Osteoblast (primary cell): Measurements from ENCODE around the gene PARP16. TPM values are rescaled to one million over a fixed set of nuclear protein-coding genes. Genes with fewer than 3 reads are reported as not detected.

Experiments used
- DNase-seq: peaks from one replicate; pipeline ENCODE4 v3.0.0; 2011; ENCODE audit warnings: low spot score, mixed read lengths; ENCODE audit not compliant: insufficient read length; ENCODE audit errors: missing footprints
- H2AFZ ChIP-seq: 2 replicates; pipeline ENCODE4 v1.6.0; 2011; ENCODE audit warnings: mild to moderate bottlenecking, low read length
- H3K27ac ChIP-seq: 2 replicates; pipeline ENCODE4 v1.5.1; 2011; ENCODE audit warnings: mild to moderate bottlenecking, low read depth, low read length, moderate library complexity
- H3K27me3 ChIP-seq: 2 replicates; pipeline ENCODE4 v1.6.0; 2012; ENCODE audit warnings: mild to moderate bottlenecking, control low read depth, inconsistent platforms, low read length, moderate library complexity; ENCODE audit not compliant: insufficient read depth
- H3K36me3 ChIP-seq: 2 replicates; pipeline ENCODE4 v1.5.1; 2011; ENCODE audit warnings: mild to moderate bottlenecking, low read length, control low read depth, moderate library complexity; ENCODE audit not compliant: insufficient read depth
- H3K4me1 ChIP-seq: 2 replicates; pipeline ENCODE4 v1.5.1; 2011; ENCODE audit warnings: mild to moderate bottlenecking, low read length, control low read depth, moderate library complexity; ENCODE audit not compliant: insufficient read depth
- H3K4me2 ChIP-seq: 2 replicates; pipeline ENCODE4 v1.6.0; 2011; ENCODE audit warnings: mild to moderate bottlenecking, low read length; ENCODE audit not compliant: insufficient read depth
- H3K4me3 ChIP-seq: fragments of 200-600 bp; sonication (generic); 3 replicates; pipeline ENCODE4 v1.5.1; 2012; ENCODE audit warnings: mild to moderate bottlenecking, low read length, inconsistent platforms; ENCODE audit not compliant: insufficient read depth
- H3K79me2 ChIP-seq: 2 replicates; pipeline ENCODE4 v1.6.0; 2012; ENCODE audit warnings: mild to moderate bottlenecking, low read length, control low read depth, inconsistent platforms; ENCODE audit not compliant: insufficient read depth
- H3K9me3 ChIP-seq: 2 replicates; pipeline ENCODE4 v1.5.1; 2011; ENCODE audit warnings: low read depth, low read length, control low read depth
- H4K20me1 ChIP-seq: 2 replicates; pipeline ENCODE4 v1.6.0; 2012; ENCODE audit warnings: mild to moderate bottlenecking, low read length, control low read depth; ENCODE audit not compliant: insufficient read depth
- total RNA-seq: library from RNA; depleted of rRNA; stranded (reverse); fragments of >200 nt; gene quantifications from 2 replicates; pipeline ENCODE4 v1.2.3, GENCODE V29; 2012
- TF ChIP-seq, protein P1 (sequence below): IDR thresholded peaks from 2 replicates; pipeline ENCODE4 v1.5.1; 2011; ENCODE audit warnings: mild to moderate bottlenecking, low read depth, low read length, moderate library complexity; ENCODE audit errors: extremely low read depth

The PARP16 gene
- total RNA-seq, 1 donor, result 6.2 TPM

GRCh38 chr15:65248511-65249255 lies 38.0 kb downstream of the PARP16 start:
- TF ChIP-seq, protein P1, sequence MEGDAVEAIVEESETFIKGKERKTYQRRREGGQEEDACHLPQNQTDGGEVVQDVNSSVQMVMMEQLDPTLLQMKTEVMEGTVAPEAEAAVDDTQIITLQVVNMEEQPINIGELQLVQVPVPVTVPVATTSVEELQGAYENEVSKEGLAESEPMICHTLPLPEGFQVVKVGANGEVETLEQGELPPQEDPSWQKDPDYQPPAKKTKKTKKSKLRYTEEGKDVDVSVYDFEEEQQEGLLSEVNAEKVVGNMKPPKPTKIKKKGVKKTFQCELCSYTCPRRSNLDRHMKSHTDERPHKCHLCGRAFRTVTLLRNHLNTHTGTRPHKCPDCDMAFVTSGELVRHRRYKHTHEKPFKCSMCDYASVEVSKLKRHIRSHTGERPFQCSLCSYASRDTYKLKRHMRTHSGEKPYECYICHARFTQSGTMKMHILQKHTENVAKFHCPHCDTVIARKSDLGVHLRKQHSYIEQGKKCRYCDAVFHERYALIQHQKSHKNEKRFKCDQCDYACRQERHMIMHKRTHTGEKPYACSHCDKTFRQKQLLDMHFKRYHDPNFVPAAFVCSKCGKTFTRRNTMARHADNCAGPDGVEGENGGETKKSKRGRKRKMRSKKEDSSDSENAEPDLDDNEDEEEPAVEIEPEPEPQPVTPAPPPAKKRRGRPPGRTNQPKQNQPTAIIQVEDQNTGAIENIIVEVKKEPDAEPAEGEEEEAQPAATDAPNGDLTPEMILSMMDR, result no peak
- no peaks in the 10 kb centered on the region for H3K9me3 ChIP-seq
- no peaks in the 10 kb centered on the region for H4K20me1 ChIP-seq
- no peak overlapping the region for H2AFZ ChIP-seq
- no peak overlapping the region for H3K4me3 ChIP-seq
- peak; percentile 27 for DNase-seq
- no peak overlapping the region for H3K27ac ChIP-seq
- no peaks in the 10 kb centered on the region for H3K36me3 ChIP-seq
- H3K4me2 ChIP-seq, result no peak overlapping the region
- no peaks in the 10 kb centered on the region for H3K4me1 ChIP-seq
- H3K79me2 ChIP-seq, result no peaks in the 10 kb centered on the region
- no peaks in the 10 kb centered on the region for H3K27me3 ChIP-seq

GRCh38 chr15:65246939-65247338 lies 39.7 kb downstream of the PARP16 start:
- Histone ChIP-seq H3K4me1 (no peaks in the 10 kb centered on the region), H3K36me3 (no peaks in the 10 kb centered on the region), H3K79me2 (no peaks in the 10 kb centered on the region), H4K20me1 (no peaks in the 10 kb centered on the region), H3K4me3 (no peak overlapping the region), H3K27ac (no peak overlapping the region), H3K4me2 (no peak overlapping the region), H2AFZ (no peak overlapping the region), H3K27me3 (no peaks in the 10 kb centered on the region), H3K9me3 (no peaks in the 10 kb centered on the region)
- no peak for DNase-seq
- TF ChIP-seq, protein P1, result no peak

DNA sequence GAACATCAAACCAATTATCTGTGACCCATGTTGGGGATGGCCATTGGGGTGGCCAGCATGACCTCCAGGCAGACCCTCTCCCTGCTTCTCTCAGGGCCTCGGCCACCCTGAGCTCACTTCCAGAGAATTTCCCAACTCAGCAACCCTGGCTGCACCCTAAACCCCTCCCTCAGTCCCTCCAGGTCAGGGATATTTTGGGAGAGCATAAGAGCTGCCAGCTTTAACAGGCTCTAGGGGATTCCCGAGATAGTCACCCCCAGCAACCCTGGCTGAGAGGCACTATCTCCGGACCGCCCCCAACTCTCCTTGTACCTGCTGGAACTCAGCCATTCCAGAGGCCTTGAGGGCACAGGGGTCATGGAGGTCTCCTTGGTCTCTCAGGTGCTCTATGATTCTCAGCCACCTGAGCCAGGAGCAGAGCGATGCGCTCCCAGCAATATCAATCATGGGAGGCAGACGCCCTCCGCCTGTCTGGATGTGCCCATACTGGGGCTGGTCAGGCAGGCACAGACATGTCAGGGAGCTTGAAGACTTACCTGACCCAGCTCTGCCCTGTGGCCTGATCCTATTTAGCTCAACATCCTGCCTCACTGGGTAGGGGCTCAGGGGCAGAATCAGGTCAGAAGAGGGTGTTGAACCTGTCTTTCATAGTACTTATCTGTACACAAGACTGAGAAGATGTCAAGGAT lies 40.5 kb downstream of the PARP16 start:
- TF ChIP-seq, protein P1, result no peak
- no peaks in the 10 kb centered on the region for H4K20me1 ChIP-seq
- H2AFZ ChIP-seq, result no peak overlapping the region
- no peak overlapping the region for H3K27ac ChIP-seq
- H3K27me3 ChIP-seq, result no peaks in the 10 kb centered on the region
- H3K79me2 ChIP-seq, result no peaks in the 10 kb centered on the region
- peak; percentile 38 for DNase-seq
- no peak overlapping the region for H3K4me3 ChIP-seq
- H3K9me3 ChIP-seq, result no peaks in the 10 kb centered on the region
- H3K4me1 ChIP-seq, result no peaks in the 10 kb centered on the region
- no peak overlapping the region for H3K4me2 ChIP-seq
- H3K36me3 ChIP-seq, result no peaks in the 10 kb centered on the region

- Histone ChIP-seq H2AFZ (peak overlapping the region; percentile 31), H3K27me3 (no peaks in the 10 kb centered on the region), H3K9me3 (no peaks in the 10 kb centered on the region), H3K27ac (no peak overlapping the region), H3K36me3 (no peaks in the 10 kb centered on the region), H3K4me1 (no peaks in the 10 kb centered on the region), H3K4me2 (no peak overlapping the region), H4K20me1 (no peaks in the 10 kb centered on the region), H3K79me2 (no peaks in the 10 kb centered on the region), H3K4me3 (no peak overlapping the region)
- DNase-seq, result peak; percentile 41
- TF ChIP-seq, protein P1, result no peak
These were observed 41.4 kb downstream of the PARP16 start for GRCh38 chr15:65245096-65245856.
